ENCODE results near the gene IFTAP. TPM values are rescaled to one million over a fixed set of nuclear protein-coding genes. Genes with fewer than 3 reads are reported as not detected.
"Not testable (repeated sequence)": the region's sequence is repeated elsewhere in the genome, so short reads cannot be mapped to it uniquely, and the experiment has no call there.

IFTAP gene
- total and polyA plus RNA-seq, 4 donors = 42.4 to 56.5 (median 46.8) TPM

DNA sequence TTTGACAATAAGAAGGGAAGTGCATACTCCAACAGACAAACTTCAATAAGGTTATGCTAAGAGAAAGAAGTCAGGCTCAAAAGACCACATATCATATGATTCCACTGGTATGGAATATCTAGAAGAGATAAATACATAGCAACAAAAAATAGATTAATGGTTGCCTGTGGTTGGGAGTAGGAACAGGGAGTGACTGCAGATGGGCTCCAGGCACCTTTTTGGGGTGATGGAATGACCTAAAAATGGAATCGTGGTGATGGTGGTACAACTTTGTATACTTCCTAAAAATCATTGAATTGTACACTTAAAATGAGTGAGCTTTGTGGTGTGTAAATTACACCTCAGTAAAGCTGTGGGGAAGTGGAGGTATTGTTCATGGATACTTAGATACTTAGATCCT, 32.7 kb downstream of the IFTAP start:
- no CpG with 5 or more reads among the region's 1 CpG for WGBS (ENCODE audit: insufficient coverage)
- no peak for DNase-seq (ENCODE audit: low read depth in 4 of 6, low spot score in 6 of 6)

DNA sequence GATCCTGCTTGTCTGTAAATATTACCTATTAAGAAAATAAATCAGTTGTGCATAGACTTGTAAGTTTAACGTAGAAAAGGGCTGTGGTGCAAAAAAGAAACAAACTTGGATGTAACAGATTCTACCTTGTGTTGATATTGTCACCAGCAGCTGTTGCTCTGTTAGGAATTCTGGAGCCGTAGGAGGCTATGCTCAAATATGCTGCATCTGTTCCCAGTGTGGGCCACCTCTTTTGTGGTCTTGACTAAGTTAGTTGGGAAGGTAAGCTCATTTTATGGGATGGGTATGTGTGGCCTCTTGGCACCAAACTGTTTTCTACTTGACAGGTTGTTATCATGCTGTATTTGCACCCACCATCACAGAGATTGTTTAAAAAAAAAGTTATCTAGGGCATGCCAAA, 33.2 kb downstream of the IFTAP start:
- Histone ChIP-seq H3K27me3 (ENCODE audit: control insufficient read depth, insufficient read depth, low read length) (no peaks in the 10 kb centered on the region), H3K36me3 (ENCODE audit: control insufficient read depth, insufficient read depth, low read length) (peaks cover 2% of the 10 kb centered on the region), H3K9me3 (ENCODE audit: control insufficient read depth, insufficient read depth, low read length) (no peaks in the 10 kb centered on the region), H3K4me3 (ENCODE audit: low read depth, low read length) (no peak overlapping the region), H3K27ac (ENCODE audit: low read depth, low read length) (no peak overlapping the region), H3K4me1 (ENCODE audit: control insufficient read depth, insufficient read depth, low read length) (no peaks in the 10 kb centered on the region)
- 89% methylated on average over 2 of the region's 2 CpGs for WGBS (ENCODE audit: insufficient coverage)
- DNase-seq (ENCODE audit: low read depth in 4 of 6, low spot score in 6 of 6) = no peak

More for the DNA sequence above, 32.7 kb downstream of the IFTAP start:
- Histone ChIP-seq H3K9me3 (ENCODE audit: control insufficient read depth, insufficient read depth, low read length) (no peaks in the 10 kb centered on the region), H3K27me3 (ENCODE audit: control insufficient read depth, insufficient read depth, low read length) (no peaks in the 10 kb centered on the region), H3K4me3 (ENCODE audit: low read depth, low read length) (no peak overlapping the region), H3K27ac (ENCODE audit: low read depth, low read length) (no peak overlapping the region), H3K4me1 (ENCODE audit: control insufficient read depth, insufficient read depth, low read length) (no peaks in the 10 kb centered on the region), H3K36me3 (ENCODE audit: control insufficient read depth, insufficient read depth, low read length) (peaks cover 2% of the 10 kb centered on the region)

DNA sequence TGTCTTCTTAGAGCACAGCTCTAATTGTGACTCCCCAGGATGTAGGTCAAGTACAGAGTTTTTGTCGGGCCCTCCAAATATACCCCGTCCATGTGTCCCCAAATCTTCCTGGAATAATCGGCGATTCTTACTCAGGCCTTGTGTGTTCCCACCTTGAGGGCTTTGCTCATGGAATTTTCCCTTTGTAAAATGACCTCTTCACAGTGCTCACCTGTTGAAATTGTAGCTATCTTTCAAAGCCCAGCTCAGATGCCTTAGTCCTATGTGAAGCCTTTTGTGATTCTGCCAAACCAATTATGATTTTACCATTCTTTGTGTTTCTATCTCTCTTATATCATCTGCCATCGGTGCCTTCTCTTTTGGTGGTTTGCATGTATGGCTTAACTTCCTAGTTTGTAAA, 33.8 kb downstream of the IFTAP start:
- no peaks in the 10 kb centered on the region for H3K4me1 ChIP-seq (ENCODE audit: control insufficient read depth, insufficient read depth, low read length)
- WGBS (ENCODE audit: insufficient coverage) = 81% methylated on average over 3 of the region's 5 CpGs
- no peak overlapping the region for H3K4me3 ChIP-seq (ENCODE audit: low read depth, low read length)
- peaks cover 2% of the 10 kb centered on the region for H3K36me3 ChIP-seq (ENCODE audit: control insufficient read depth, insufficient read depth, low read length)
- H3K9me3 ChIP-seq (ENCODE audit: control insufficient read depth, insufficient read depth, low read length) = no peaks in the 10 kb centered on the region
- no peaks in the 10 kb centered on the region for H3K27me3 ChIP-seq (ENCODE audit: control insufficient read depth, insufficient read depth, low read length)
- no peak overlapping the region for H3K27ac ChIP-seq (ENCODE audit: low read depth, low read length)
- no peak for DNase-seq (ENCODE audit: low read depth in 4 of 6, low spot score in 6 of 6)

DNA sequence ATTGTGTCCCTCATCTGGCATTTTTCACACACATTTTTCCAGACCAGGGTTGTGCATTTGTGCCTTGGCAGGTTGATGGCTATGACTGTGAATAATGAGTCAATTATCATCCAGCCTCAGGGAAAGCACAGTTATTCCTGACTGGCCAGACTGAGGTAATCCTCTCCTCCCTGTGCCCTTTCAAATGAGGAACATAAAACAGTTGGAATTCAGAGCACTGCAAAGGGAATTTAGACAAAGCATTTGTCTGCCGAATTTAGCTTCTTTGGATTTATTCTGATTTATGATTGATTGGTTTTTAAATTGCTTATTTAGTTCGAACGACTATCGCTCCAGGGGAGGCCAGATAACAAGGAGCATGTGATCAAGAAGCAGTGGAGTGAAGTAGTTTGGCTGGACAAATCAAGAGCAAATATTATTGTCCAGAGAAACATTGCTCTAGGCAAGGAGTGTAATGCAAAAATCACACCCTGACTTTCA, 34.5 kb downstream of the IFTAP start:
- Histone ChIP-seq H3K4me1 (ENCODE audit: control insufficient read depth, insufficient read depth, low read length) (no peaks in the 10 kb centered on the region), H3K27ac (ENCODE audit: low read depth, low read length) (no peak overlapping the region), H3K27me3 (ENCODE audit: control insufficient read depth, insufficient read depth, low read length) (no peaks in the 10 kb centered on the region), H3K4me3 (ENCODE audit: low read depth, low read length) (no peak overlapping the region), H3K9me3 (ENCODE audit: control insufficient read depth, insufficient read depth, low read length) (no peaks in the 10 kb centered on the region), H3K36me3 (ENCODE audit: control insufficient read depth, insufficient read depth, low read length) (peaks cover 2% of the 10 kb centered on the region)
- 26% methylated on average over 4 of the region's 4 CpGs for WGBS (ENCODE audit: insufficient coverage)
- peak in 1 of 6 donors; percentile 79 for DNase-seq (ENCODE audit: low read depth in 4 of 6, low spot score in 6 of 6)

DNA sequence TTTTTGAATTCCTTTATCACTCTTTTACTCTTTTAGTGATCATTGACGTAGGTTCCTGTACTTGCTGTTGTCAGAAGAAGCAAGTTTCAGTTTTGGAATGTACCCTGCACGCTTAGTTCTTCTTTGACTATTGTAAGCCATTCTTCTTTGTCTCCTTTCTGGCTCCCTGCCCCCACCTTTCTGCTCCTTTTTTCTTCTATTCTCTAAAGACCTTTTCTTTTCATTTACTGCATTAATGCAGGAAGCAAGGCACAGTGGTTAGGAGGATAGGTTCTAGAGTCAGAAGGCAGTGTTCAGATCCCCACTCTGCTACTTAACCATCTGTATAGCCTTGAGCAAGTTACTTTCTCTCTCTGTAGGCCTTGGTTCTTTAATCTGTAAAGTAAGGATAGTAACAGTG, 37.5 kb downstream of the IFTAP start:
- Histone ChIP-seq H3K27ac (ENCODE audit: low read depth, low read length) (no peak overlapping the region), H3K4me3 (ENCODE audit: low read depth, low read length) (no peak overlapping the region), H3K36me3 (ENCODE audit: control insufficient read depth, insufficient read depth, low read length) (no peaks in the 10 kb centered on the region), H3K27me3 (ENCODE audit: control insufficient read depth, insufficient read depth, low read length) (no peaks in the 10 kb centered on the region), H3K9me3 (ENCODE audit: control insufficient read depth, insufficient read depth, low read length) (no peaks in the 10 kb centered on the region), H3K4me1 (ENCODE audit: control insufficient read depth, insufficient read depth, low read length) (no peaks in the 10 kb centered on the region)
- WGBS (ENCODE audit: insufficient coverage) = 47% methylated on average over 2 of the region's 2 CpGs
- DNase-seq (ENCODE audit: low read depth in 4 of 6, low spot score in 6 of 6) = no peak

DNA sequence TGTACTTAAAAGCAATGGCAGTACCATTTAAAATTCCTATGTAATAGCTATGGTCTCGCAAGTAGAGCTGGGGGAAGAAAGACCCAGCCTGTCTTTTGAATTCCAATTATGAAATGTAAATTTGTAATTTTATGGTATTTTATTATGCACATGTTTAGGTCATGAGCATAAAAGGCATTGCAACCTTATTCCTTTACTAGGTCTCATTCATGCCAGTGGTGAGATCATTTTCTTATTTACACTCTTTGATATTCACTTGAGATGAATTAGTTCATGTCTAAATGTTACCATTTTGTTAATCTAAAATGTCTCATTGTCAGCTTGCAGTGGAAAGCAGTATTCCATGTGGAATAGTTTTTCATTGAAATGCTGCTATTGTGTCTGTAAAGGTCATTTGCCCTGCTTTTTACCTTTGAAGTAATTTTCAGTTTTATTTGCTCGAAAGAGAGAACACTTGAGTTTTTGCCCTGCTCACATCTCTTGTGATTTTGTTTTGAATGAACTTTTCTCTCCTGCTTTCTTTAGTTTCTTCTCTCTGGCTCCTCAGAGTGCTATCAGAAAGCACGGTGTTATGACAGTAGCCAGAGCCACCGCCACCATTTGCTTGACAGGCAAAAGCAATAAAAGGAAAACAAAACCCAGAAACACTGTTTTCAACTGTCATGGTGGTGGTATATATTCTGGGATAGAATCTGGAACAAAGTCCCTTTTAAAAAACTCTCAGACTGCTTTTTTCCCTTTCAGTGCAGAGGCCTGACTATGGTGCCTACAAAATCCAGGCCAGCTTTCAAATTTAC, 41.0 kb downstream of the IFTAP start:
- Histone ChIP-seq H3K4me1 (ENCODE audit: control insufficient read depth, insufficient read depth, low read length) (no peaks in the 10 kb centered on the region), H3K27me3 (ENCODE audit: control insufficient read depth, insufficient read depth, low read length) (no peaks in the 10 kb centered on the region), H3K4me3 (ENCODE audit: low read depth, low read length) (no peak overlapping the region), H3K9me3 (ENCODE audit: control insufficient read depth, insufficient read depth, low read length) (no peaks in the 10 kb centered on the region), H3K36me3 (ENCODE audit: control insufficient read depth, insufficient read depth, low read length) (no peaks in the 10 kb centered on the region), H3K27ac (ENCODE audit: low read depth, low read length) (no peak overlapping the region)
- no peak for DNase-seq (ENCODE audit: low read depth in 4 of 6, low spot score in 6 of 6)
- no CpG with 5 or more reads among the region's 4 CpGs for WGBS (ENCODE audit: insufficient coverage)

DNA sequence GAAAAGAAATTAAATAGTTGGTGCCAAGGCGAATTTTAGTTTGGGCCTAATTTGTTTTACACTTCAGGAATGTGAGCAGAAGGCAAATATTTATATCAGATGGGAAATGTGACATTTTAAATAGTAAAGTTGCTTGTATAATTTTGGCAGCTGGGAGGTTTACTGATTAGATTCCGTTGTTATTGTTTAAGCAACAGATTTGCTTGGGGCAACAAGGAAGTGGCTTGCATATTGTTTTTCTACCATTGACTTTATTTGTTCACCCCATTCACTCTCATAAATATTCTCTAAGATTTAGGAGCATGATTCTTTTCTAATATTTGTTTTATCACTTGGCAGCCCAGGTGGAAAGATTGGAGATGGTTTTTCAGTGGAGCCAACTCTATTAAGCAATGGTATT, 44.3 kb downstream of the IFTAP start:
- DNase-seq (ENCODE audit: low read depth in 4 of 6, low spot score in 6 of 6) = peak in 1 of 6 donors; percentile 44
- no peak overlapping the region for H3K27ac ChIP-seq (ENCODE audit: low read depth, low read length)
- 80% methylated on average over 1 of the region's 2 CpGs for WGBS (ENCODE audit: insufficient coverage)
- no peak overlapping the region for H3K4me3 ChIP-seq (ENCODE audit: low read depth, low read length)
- no peaks in the 10 kb centered on the region for H3K36me3 ChIP-seq (ENCODE audit: control insufficient read depth, insufficient read depth, low read length)
- no peaks in the 10 kb centered on the region for H3K9me3 ChIP-seq (ENCODE audit: control insufficient read depth, insufficient read depth, low read length)
- no peaks in the 10 kb centered on the region for H3K4me1 ChIP-seq (ENCODE audit: control insufficient read depth, insufficient read depth, low read length)
- no peaks in the 10 kb centered on the region for H3K27me3 ChIP-seq (ENCODE audit: control insufficient read depth, insufficient read depth, low read length)

DNA sequence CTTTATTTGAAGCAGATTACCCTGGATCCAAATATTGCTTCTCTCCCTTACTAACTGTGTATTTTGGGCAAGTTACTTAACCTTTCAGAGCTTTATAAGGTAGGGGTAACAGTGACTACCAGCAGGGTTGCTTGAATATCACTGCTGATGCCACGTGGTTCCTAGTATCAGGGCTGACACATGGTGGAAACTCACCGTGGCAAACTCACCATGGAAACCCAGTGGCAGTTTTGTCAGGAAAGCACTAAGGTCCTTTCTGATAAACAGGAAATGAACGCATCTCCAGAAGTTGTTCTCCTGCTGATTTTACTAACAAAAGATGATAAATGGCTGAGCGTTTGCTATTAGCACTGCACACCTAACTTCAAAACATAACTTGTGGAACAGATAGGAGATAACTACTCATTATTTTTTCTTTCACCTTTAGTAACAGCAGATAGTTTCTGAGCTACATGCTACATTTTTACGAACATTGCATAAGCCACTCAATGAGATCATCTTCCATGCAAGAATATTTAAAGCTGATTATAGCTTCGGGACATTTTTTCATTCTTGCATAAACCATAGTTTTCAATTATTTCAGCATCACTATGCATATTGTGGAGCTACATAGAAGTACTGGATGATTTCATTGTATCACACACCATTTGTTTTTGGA, 63.4 kb downstream of the IFTAP start:
- 64% methylated on average over 3 of the region's 6 CpGs for WGBS (ENCODE audit: insufficient coverage)
- H3K27ac ChIP-seq (ENCODE audit: low read depth, low read length) = no peak overlapping the region
- DNase-seq (ENCODE audit: low read depth in 4 of 6, low spot score in 6 of 6) = peak in 1 of 6 donors; percentile 15
- no peak overlapping the region for H3K4me3 ChIP-seq (ENCODE audit: low read depth, low read length)
- H3K4me1 ChIP-seq (ENCODE audit: control insufficient read depth, insufficient read depth, low read length) = no peaks in the 10 kb centered on the region
- H3K9me3 ChIP-seq (ENCODE audit: control insufficient read depth, insufficient read depth, low read length) = no peaks in the 10 kb centered on the region
- H3K36me3 ChIP-seq (ENCODE audit: control insufficient read depth, insufficient read depth, low read length) = no peaks in the 10 kb centered on the region
- H3K27me3 ChIP-seq (ENCODE audit: control insufficient read depth, insufficient read depth, low read length) = no peaks in the 10 kb centered on the region

DNA sequence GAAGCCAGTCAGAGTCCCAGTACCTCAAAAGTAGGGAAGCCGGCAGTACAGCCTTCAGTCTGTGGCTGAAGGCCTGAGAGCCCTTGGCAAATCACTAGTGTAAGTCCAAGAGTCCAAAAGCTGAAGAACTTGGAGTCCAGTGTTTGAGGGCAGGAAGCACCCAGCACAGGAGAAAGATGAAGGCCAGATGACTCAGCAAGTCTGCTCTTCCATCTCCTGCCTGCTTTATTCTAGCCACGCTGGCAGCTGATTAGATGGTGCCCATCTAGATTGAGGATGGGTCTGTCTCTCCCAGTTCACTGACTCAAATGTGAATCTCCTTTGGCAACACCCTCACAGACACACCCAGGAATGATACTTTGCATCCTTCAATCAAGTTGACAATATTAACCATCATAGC, 67.1 kb downstream of the IFTAP start:
- not testable (repeated sequence) for H3K27me3 ChIP-seq (ENCODE audit: control insufficient read depth, insufficient read depth, low read length); H3K4me3 ChIP-seq (ENCODE audit: low read depth, low read length); H3K9me3 ChIP-seq (ENCODE audit: control insufficient read depth, insufficient read depth, low read length); DNase-seq (ENCODE audit: low read depth in 4 of 6, low spot score in 6 of 6); H3K36me3 ChIP-seq (ENCODE audit: control insufficient read depth, insufficient read depth, low read length); H3K4me1 ChIP-seq (ENCODE audit: control insufficient read depth, insufficient read depth, low read length); H3K27ac ChIP-seq (ENCODE audit: low read depth, low read length)
- 100% methylated on average over 1 of the region's 2 CpGs for WGBS (ENCODE audit: insufficient coverage)
